BLaER1 (cell line): ENCODE data around the gene RGS3.

ENCODE experiments used
- H3K27ac ChIP-seq: shearing (Covaris generic); formaldehyde crosslinking; 2 replicates; pipeline ENCODE4 v1.8.1; 2022
- H3K27me3 ChIP-seq: shearing (Covaris generic); formaldehyde crosslinking; 2 replicates; pipeline ENCODE4 v1.8.1; 2022
- H3K36me3 ChIP-seq: shearing (Covaris generic); formaldehyde crosslinking; 2 replicates; pipeline ENCODE4 v1.8.1; 2022
- H3K4me1 ChIP-seq: shearing (Covaris generic); formaldehyde crosslinking; 2 replicates; pipeline ENCODE4 v1.8.1; 2022
- H3K4me2 ChIP-seq: shearing (Covaris generic); formaldehyde crosslinking; 2 replicates; pipeline ENCODE4 v1.8.1; 2022
- H3K4me3 ChIP-seq: shearing (Covaris generic); formaldehyde crosslinking; 2 replicates; pipeline ENCODE4 v1.8.1; 2022
- H3K9ac ChIP-seq: shearing (Covaris generic); formaldehyde crosslinking; 2 replicates; pipeline ENCODE4 v1.8.1; 2022
- H3K9me3 ChIP-seq: shearing (Covaris generic); formaldehyde crosslinking; 2 replicates; pipeline ENCODE4 v1.8.1; 2022
- H4K20me1 ChIP-seq: shearing (Covaris generic); formaldehyde crosslinking; 2 replicates; pipeline ENCODE4 v1.8.1; 2022
- Cebpa-rat ChIP-seq: shearing (Covaris generic); IDR thresholded peaks from 2 replicates; pipeline ENCODE4 v1.8.1; 2022

The RGS3 gene

GRCh38 chr9:113462781-113463286 is 693 bp upstream of the RGS3 start:
- Histone ChIP-seq H3K4me2 (no peak overlapping the region), H3K9ac (no peak overlapping the region), H3K4me1 (no peaks in the 10 kb centered on the region), H3K4me3 (no peak overlapping the region), H3K9me3 (peaks cover 8% of the 10 kb centered on the region; the same call in 1 of the 2 replicates), H3K27me3 (no peaks in the 10 kb centered on the region), H4K20me1 (no peaks in the 10 kb centered on the region), H3K27ac (no peak overlapping the region), H3K36me3 (no peaks in the 10 kb centered on the region)
- TF ChIP-seq Cebpa-rat: no peak

- Histone ChIP-seq H3K9me3 (peaks cover 8% of the 10 kb centered on the region; the same call in 1 of the 2 replicates), H3K4me3 (no peak overlapping the region), H3K27me3 (no peaks in the 10 kb centered on the region), H3K9ac (no peak overlapping the region), H3K27ac (no peak overlapping the region), H3K4me1 (no peaks in the 10 kb centered on the region), H4K20me1 (no peaks in the 10 kb centered on the region), H3K4me2 (no peak overlapping the region), H3K36me3 (no peaks in the 10 kb centered on the region)
- TF ChIP-seq Cebpa-rat: no peak
Observed at GRCh38 chr9:113464286-113464660, 746 bp downstream of the RGS3 start.

GRCh38 chr9:113465599-113466140 is 2.1 kb downstream of the RGS3 start:
- Histone ChIP-seq H3K9me3 (peaks cover 8% of the 10 kb centered on the region; the same call in 1 of the 2 replicates), H3K27me3 (no peaks in the 10 kb centered on the region), H4K20me1 (no peaks in the 10 kb centered on the region), H3K9ac (no peak overlapping the region), H3K27ac (no peak overlapping the region), H3K4me3 (no peak overlapping the region), H3K4me1 (no peaks in the 10 kb centered on the region), H3K4me2 (no peak overlapping the region), H3K36me3 (no peaks in the 10 kb centered on the region)
- TF ChIP-seq Cebpa-rat: no peak

- no peak for TF ChIP-seq Cebpa-rat
- H3K4me2 ChIP-seq: no peak overlapping the region
- H3K36me3 ChIP-seq: no peaks in the 10 kb centered on the region
Observed at GRCh38 chr9:113467183-113467582, 3.7 kb downstream of the RGS3 start.

GRCh38 chr9:113468716-113469448 is 5.4 kb downstream of the RGS3 start:
- H3K36me3 ChIP-seq: no peaks in the 10 kb centered on the region
- no peak overlapping the region for H3K4me2 ChIP-seq
- no peak overlapping the region for H3K27ac ChIP-seq
- H3K4me1 ChIP-seq: no peaks in the 10 kb centered on the region
- no peak for TF ChIP-seq Cebpa-rat
- no peaks in the 10 kb centered on the region for H3K27me3 ChIP-seq
- no peak overlapping the region for H3K9ac ChIP-seq
- peaks cover 8% of the 10 kb centered on the region; the same call in 1 of the 2 replicates for H3K9me3 ChIP-seq
- no peak overlapping the region for H3K4me3 ChIP-seq
- no peaks in the 10 kb centered on the region for H4K20me1 ChIP-seq

More at GRCh38 chr9:113467183-113467582, 3.7 kb downstream of the RGS3 start:
- H3K27ac ChIP-seq: no peak overlapping the region
- H4K20me1 ChIP-seq: no peaks in the 10 kb centered on the region
- H3K27me3 ChIP-seq: no peaks in the 10 kb centered on the region
- H3K9ac ChIP-seq: no peak overlapping the region
- no peak overlapping the region for H3K4me3 ChIP-seq
- H3K9me3 ChIP-seq: peaks cover 8% of the 10 kb centered on the region; the same call in 1 of the 2 replicates
- H3K4me1 ChIP-seq: no peaks in the 10 kb centered on the region

GRCh38 chr9:113471143-113471542 is 7.6 kb downstream of the RGS3 start:
- Histone ChIP-seq H3K36me3 (no peaks in the 10 kb centered on the region), H3K27me3 (no peaks in the 10 kb centered on the region), H4K20me1 (no peaks in the 10 kb centered on the region), H3K4me2 (no peak overlapping the region), H3K4me1 (peaks cover 6% of the 10 kb centered on the region; the same call in 1 of the 2 replicates), H3K9me3 (peaks cover 8% of the 10 kb centered on the region; the same call in 1 of the 2 replicates), H3K4me3 (no peak overlapping the region), H3K27ac (no peak overlapping the region), H3K9ac (no peak overlapping the region)
- no peak for TF ChIP-seq Cebpa-rat

GRCh38 chr9:113471566-113471965 is 8.0 kb downstream of the RGS3 start:
- Histone ChIP-seq H3K4me1 (peaks cover 9% of the 10 kb centered on the region; the same call in 1 of the 2 replicates), H3K4me2 (no peak overlapping the region), H3K27me3 (no peaks in the 10 kb centered on the region), H3K27ac (no peak overlapping the region), H4K20me1 (no peaks in the 10 kb centered on the region), H3K9ac (no peak overlapping the region), H3K9me3 (peaks cover 8% of the 10 kb centered on the region; the same call in 1 of the 2 replicates), H3K4me3 (no peak overlapping the region), H3K36me3 (no peaks in the 10 kb centered on the region)
- TF ChIP-seq Cebpa-rat: no peak

GRCh38 chr9:113472199-113472598 is 8.7 kb downstream of the RGS3 start:
- H3K4me2 ChIP-seq: no peak overlapping the region
- no peak for TF ChIP-seq Cebpa-rat
- H3K4me3 ChIP-seq: no peak overlapping the region
- peaks cover 6% of the 10 kb centered on the region; the same call in 1 of the 2 replicates for H3K9me3 ChIP-seq
- no peak overlapping the region for H3K27ac ChIP-seq
- no peaks in the 10 kb centered on the region for H3K27me3 ChIP-seq
- H3K36me3 ChIP-seq: no peaks in the 10 kb centered on the region
- no peaks in the 10 kb centered on the region for H4K20me1 ChIP-seq
- no peak overlapping the region for H3K9ac ChIP-seq
- peaks cover 9% of the 10 kb centered on the region; the same call in 1 of the 2 replicates for H3K4me1 ChIP-seq

- Histone ChIP-seq H3K9me3 (no peaks in the 10 kb centered on the region), H3K4me2 (no peak overlapping the region), H3K27me3 (no peaks in the 10 kb centered on the region), H3K27ac (no peak overlapping the region), H3K36me3 (no peaks in the 10 kb centered on the region), H3K4me1 (peaks cover 9% of the 10 kb centered on the region; the same call in 1 of the 2 replicates), H3K4me3 (no peak overlapping the region), H3K9ac (no peak overlapping the region), H4K20me1 (no peaks in the 10 kb centered on the region)
- no peak for TF ChIP-seq Cebpa-rat
Observed at GRCh38 chr9:113474360-113475028, 11.0 kb downstream of the RGS3 start.

GRCh38 chr9:113475031-113475430 is 11.5 kb downstream of the RGS3 start:
- H3K4me3 ChIP-seq: no peak overlapping the region
- no peak for TF ChIP-seq Cebpa-rat
- no peak overlapping the region for H3K27ac ChIP-seq
- H3K9ac ChIP-seq: no peak overlapping the region
- H3K36me3 ChIP-seq: no peaks in the 10 kb centered on the region
- no peaks in the 10 kb centered on the region for H4K20me1 ChIP-seq
- peaks cover 9% of the 10 kb centered on the region; the same call in 1 of the 2 replicates for H3K4me1 ChIP-seq
- H3K27me3 ChIP-seq: no peaks in the 10 kb centered on the region
- H3K9me3 ChIP-seq: no peaks in the 10 kb centered on the region
- no peak overlapping the region for H3K4me2 ChIP-seq
